K562 (cell line): ENCODE data around the gene IFITM2. TPM values are rescaled to one million over a fixed set of nuclear protein-coding genes. Genes with fewer than 3 reads are reported as not detected.

Source experiments
- ARID3A ChIP-seq: IDR thresholded peaks from 2 replicates; pipeline ENCODE4 v1.6.1; 2012; ENCODE audit warnings: low read depth, low read length, improper control_type of control experiment, borderline replicate concordance
- E2F1 ChIP-seq: sonication (generic); formaldehyde crosslinking; IDR thresholded peaks from 2 replicates; pipeline ENCODE4 v1.8.1; 2023; ENCODE audit warnings: mild to moderate bottlenecking, missing genetic modification reagents, moderate library complexity
- E2F8 ChIP-seq: fragments of 450-650 bp; IDR thresholded peaks from 2 replicates; pipeline ENCODE4 v1.7.1; 2018; ENCODE audit warnings: mild to moderate bottlenecking, low read depth; ENCODE audit not compliant: partially characterized antibody
- E4F1 ChIP-seq: fragments of 250-450 bp; sonication (Bioruptor Pico); IDR thresholded peaks from 2 replicates; pipeline ENCODE4 v1.5.0; 2021; ENCODE audit warnings: mild to moderate bottlenecking, borderline replicate concordance
- ELF1 ChIP-seq: fragments of 200-800 bp; sonication (Bioruptor generic); IDR thresholded peaks from 2 replicates; pipeline ENCODE4 v1.6.1; 2016; ENCODE audit warnings: missing genetic modification characterization, missing compliant biosample characterization
- HDGF ChIP-seq: fragments of 450-650 bp; IDR thresholded peaks from 2 replicates; pipeline ENCODE4 v1.6.1; 2016
- MTA1 ChIP-seq: fragments of 450-650 bp; IDR thresholded peaks from 2 replicates; pipeline ENCODE4 v1.6.1; 2017; ENCODE audit warnings: borderline replicate concordance
- PATZ1 ChIP-seq: fragments of 250-450 bp; sonication (Bioruptor Pico); IDR thresholded peaks from 2 replicates; pipeline ENCODE4 v1.5.0; 2020; ENCODE audit warnings: mild to moderate bottlenecking, borderline replicate concordance
- TCFL5 ChIP-seq: fragments of 250-450 bp; sonication (Bioruptor Pico); conservative IDR thresholded peaks from 2 replicates; pipeline ENCODE4 v1.6.1; 2021; ENCODE audit warnings: mild to moderate bottlenecking, moderate library complexity, matching md5 sums
- TEAD2 ChIP-seq: fragments of 450-650 bp; IDR thresholded peaks from 2 replicates; pipeline ENCODE4 v1.6.1; 2016; ENCODE audit warnings: missing genetic modification characterization, control low read depth, missing compliant biosample characterization
- ZBTB43 ChIP-seq: sonication (generic); formaldehyde crosslinking; IDR thresholded peaks from 2 replicates; pipeline ENCODE4 v1.8.0; 2023; ENCODE audit warnings: mild to moderate bottlenecking, missing genetic modification reagents
- ZNF282 ChIP-seq: sonication (generic); formaldehyde crosslinking; IDR thresholded peaks from 2 replicates; pipeline ENCODE4 v1.8.1; 2023; ENCODE audit warnings: missing genetic modification reagents
- ZNF511 ChIP-seq: sonication (generic); formaldehyde crosslinking; IDR thresholded peaks from 2 replicates; pipeline ENCODE4 v1.8.0; 2022; ENCODE audit warnings: mild to moderate bottlenecking, missing genetic modification reagents
- polyA plus RNA-seq, 8 experiments: library from polyadenylated mRNA; depleted of rRNA in 4 of 8; stranded (reverse) in 5 of 8; unstranded in 3 of 8; fragments of >200 nt; fragmentation: Nextera tagmentation in 2 of 8; fragmentation: Illumina TruSeq in 1 of 8; extraction: Ambion mirVana in 2 of 8; extraction: Trizol in 1 of 8; gene quantifications; 2 replicates each; pipeline versions ENCODE4 v1.2.1 to v1.2.3, GENCODE V29; 2011 to 2014; ENCODE audit warnings: inconsistent platforms in 1 of 8, missing spikeins in 1 of 8
- total RNA-seq, 7 experiments: library from RNA; depleted of rRNA in 6 of 7; stranded (reverse); fragments of >200 nt in 6 of 7; fragmentation: Illumina TruSeq in 2 of 7; extraction: Trizol in 2 of 7; gene quantifications; 2 replicates each; pipeline versions ENCODE4 v1.2.1 to v1.2.3, GENCODE V29; 2011 to 2021; ENCODE audit warnings: low replicate concordance in 1 of 7

IFITM2 gene
- total and polyA plus RNA-seq, 9 of the 15 experiments (the other 6 are each of a cell fraction or from before 2014, with no cell fraction given) = 52.8 to 4,872 (median 356) TPM

- TF ChIP-seq E2F1 = no peak
- no peak for TF ChIP-seq PATZ1 (CRISPR knock-in tag)
- no peak for TF ChIP-seq TEAD2 (tag)
- no peak for TF ChIP-seq ZNF511
- no peak for TF ChIP-seq TCFL5 (CRISPR knock-in tag)
- TF ChIP-seq ZBTB43 (CRISPR knock-in tag) = no peak
- no peak for TF ChIP-seq ZNF282
- TF ChIP-seq MTA1 = no peak
- TF ChIP-seq HDGF = peak; percentile 55; the same call in 1 of the 2 replicates
- TF ChIP-seq E2F8 = no peak
- TF ChIP-seq ARID3A = no peak
- TF ChIP-seq E4F1 (CRISPR knock-in tag) = no peak
- no peak; the same call in 1 of the 2 replicates for TF ChIP-seq ELF1 (tag)
Measured at GRCh38 chr11:326842-327580, 19.4 kb downstream of the IFITM2 start (continued).
